Measurements from ENCODE around the gene TEX51.

- TF ChIP-seq CTCF (conservative IDR thresholded peaks at IDR 0.05; ENCODE audit: low read depth, low read length) = no peak
- TF ChIP-seq SMC3 (IDR thresholded peaks at IDR 0.05; ENCODE audit: low read depth, low read length) = no peak
- TF ChIP-seq CEBPB (IDR thresholded peaks at IDR 0.05; ENCODE audit: low read depth, low read length) = no peak
- TF ChIP-seq, protein P1, sequence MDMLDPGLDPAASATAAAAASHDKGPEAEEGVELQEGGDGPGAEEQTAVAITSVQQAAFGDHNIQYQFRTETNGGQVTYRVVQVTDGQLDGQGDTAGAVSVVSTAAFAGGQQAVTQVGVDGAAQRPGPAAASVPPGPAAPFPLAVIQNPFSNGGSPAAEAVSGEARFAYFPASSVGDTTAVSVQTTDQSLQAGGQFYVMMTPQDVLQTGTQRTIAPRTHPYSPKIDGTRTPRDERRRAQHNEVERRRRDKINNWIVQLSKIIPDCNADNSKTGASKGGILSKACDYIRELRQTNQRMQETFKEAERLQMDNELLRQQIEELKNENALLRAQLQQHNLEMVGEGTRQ (IDR thresholded peaks at IDR 0.05; ENCODE audit: low read depth, low read length) = no peak
Observed at GRCh38 chr2:126874961-126875360, 23.7 kb upstream of the TEX51 start.

All from IMR-90 (cell line).